Panc1 (cell line): ENCODE data around the gene RHBDL3. TPM values are rescaled to one million over a fixed set of nuclear protein-coding genes. Genes with fewer than 3 reads are reported as not detected.

ENCODE experiments used
- ATAC-seq: fragments of 200-7000 bp; cut with Tn5 transposase; 2 replicates; pipeline ENCODE4 v1.9.1; 2020; ENCODE audit warnings: mild to moderate bottlenecking, moderate library complexity
- BruUV-seq: library from RNA; stranded (reverse); fragments of 400-500 nt; replicated peaks from 2 replicates; lab custom pipeline; 2021; lab: Mats Ljungman, UMichigan
- CTCF ChIA-PET: fragments of 300-600 bp; sonication (Branson Sonifier 250); formaldehyde crosslinking; loops from one replicate; lab custom pipeline; 2022; ENCODE audit warnings: antibody characterized with exemption; lab: Charles Lee
- POLR2A ChIA-PET: fragments of 300-600 bp; sonication (Branson Sonifier 250); formaldehyde crosslinking; loops from one replicate; lab custom pipeline; 2022; ENCODE audit warnings: antibody characterized with exemption; lab: Charles Lee
- DNase-seq: peaks from one replicate; pipeline ENCODE4 v3.0.0-alpha.2; 2010; ENCODE audit warnings: low read depth, low spot score
- H3K27ac ChIP-seq: 2 replicates; pipeline ENCODE4 v1.5.1; 2011; ENCODE audit warnings: mild to moderate bottlenecking, low read length, inconsistent platforms
- H3K27me3 ChIP-seq: fragments of 200-500 bp; sonication (Bioruptor generic); 2 replicates; pipeline ENCODE4 v1.6.0; 2014; ENCODE audit warnings: low read length, inconsistent platforms; ENCODE audit not compliant: control insufficient read depth, insufficient read depth
- H3K36me3 ChIP-seq: fragments of 200-500 bp; sonication (Bioruptor generic); 2 replicates; pipeline ENCODE4 v1.5.1; 2014; ENCODE audit warnings: inconsistent platforms, mild to moderate bottlenecking, low read length, moderate library complexity; ENCODE audit not compliant: control insufficient read depth, insufficient read depth
- H3K4me1 ChIP-seq: 2 replicates; pipeline ENCODE4 v1.5.1; 2011; ENCODE audit warnings: inconsistent platforms, mild to moderate bottlenecking, low read length, moderate library complexity; ENCODE audit not compliant: control insufficient read depth, insufficient read depth
- H3K4me3 ChIP-seq, 2 experiments: 2 replicates each; pipeline ENCODE4 v1.5.1; 2011 to 2012; ENCODE audit warnings: low read depth in 2 of 2, low read length in 2 of 2, mild to moderate bottlenecking in 2 of 2, inconsistent platforms in 1 of 2, moderate library complexity in 1 of 2
- H3K9me3 ChIP-seq: fragments of 200-500 bp; sonication (Bioruptor generic); 2 replicates; pipeline ENCODE4 v1.5.1; 2014; ENCODE audit warnings: low read depth, mild to moderate bottlenecking, inconsistent platforms, low read length, moderate library complexity; ENCODE audit not compliant: control insufficient read depth, insufficient read depth
- POLR2AphosphoS5 ChIP-seq: IDR thresholded peaks from 2 replicates; pipeline ENCODE4 v1.6.1; 2012; ENCODE audit warnings: mild to moderate bottlenecking, low read depth, low read length, moderate library complexity
- SIN3A ChIP-seq: IDR thresholded peaks from 2 replicates; pipeline ENCODE4 v1.6.1; 2012; ENCODE audit warnings: low read depth, mild to moderate bottlenecking, low read length, moderate library complexity, borderline replicate concordance; ENCODE audit not compliant: insufficient read depth
- TCF7L2 ChIP-seq: IDR thresholded peaks from 2 replicates; pipeline ENCODE4 v1.6.1; 2011; ENCODE audit warnings: mild to moderate bottlenecking, low read depth, low read length, inconsistent platforms
- in situ Hi-C: cut with HindIII; loops from 2 replicates; pipeline ENCODE4 v1.10.0; 2016; ENCODE audit warnings: low sequenced_read_pairs, low pct_unique_long_range_greater_than_20kb
- intact Hi-C: fragments of 100-400 bp; cut with micrococcal nuclease; formaldehyde crosslinking; loops from one replicate; pipeline ENCODE4 v1.10.0; 2022; ENCODE audit not compliant: unreplicated experiment
- total RNA-seq: library from RNA; stranded (reverse); gene quantifications from one replicate; pipeline ENCODE4 v1.2.1, GENCODE V29; 2021; ENCODE audit not compliant: unreplicated experiment
- TF ChIP-seq, protein P1 (sequence below): fragments of 450-650 bp; IDR thresholded peaks from 2 replicates; pipeline ENCODE4 v1.5.1; 2017; ENCODE audit warnings: mild to moderate bottlenecking
- TF ChIP-seq, protein P2 (sequence below), 2 experiments: IDR thresholded peaks; 2 replicates each; pipeline ENCODE4 v1.6.1; 2011 to 2012; ENCODE audit warnings: low read depth in 2 of 2, control low read depth in 1 of 2, low read length in 1 of 2, mild to moderate bottlenecking in 1 of 2, moderate library complexity in 1 of 2; ENCODE audit not compliant: insufficient read depth in 1 of 2

The RHBDL3 gene
- total RNA-seq, 1 experiment from 2014 or later, result 3.2 TPM

DNA sequence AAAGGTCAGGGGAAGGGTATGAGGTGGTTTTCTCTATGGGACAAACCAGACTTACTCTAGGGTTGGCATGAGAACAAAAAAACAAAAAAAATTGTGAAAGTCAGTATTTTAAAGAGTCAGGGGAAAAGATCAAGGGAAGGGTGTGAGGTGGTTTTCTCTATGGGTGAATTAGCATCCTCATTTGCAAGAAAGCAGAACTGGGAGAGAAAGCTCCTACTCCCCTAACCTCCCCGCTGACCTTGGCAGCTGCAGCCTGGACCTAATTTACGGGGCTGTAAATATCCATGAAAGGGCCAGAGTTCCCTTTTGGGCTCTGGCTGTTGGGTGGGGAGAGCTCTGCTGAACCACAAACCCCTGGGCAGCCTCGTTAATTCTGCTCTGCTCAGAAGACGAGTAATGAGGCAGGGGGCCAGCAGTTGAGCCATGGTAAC lies 10.6 kb downstream of the RHBDL3 start:
- Histone ChIP-seq H3K27me3 (no peaks in the 10 kb centered on the region), H3K9me3 (no peaks in the 10 kb centered on the region), H3K27ac (no peak overlapping the region), H3K4me1 (peaks cover 12% of the 10 kb centered on the region; the same call in 1 of the 2 replicates), H3K36me3 (no peaks in the 10 kb centered on the region), H3K4me3 (no peak overlapping the region)
- ATAC-seq (no peak), DNase-seq (no peak)
- in situ Hi-C loops (no loop called here), intact Hi-C loops (no loop called here)
- BruUV-seq, result no TSS peak
- CTCF ChIA-PET, result no interaction called here
- POLR2A ChIA-PET, result no interaction called here
- TF ChIP-seq, protein P1, sequence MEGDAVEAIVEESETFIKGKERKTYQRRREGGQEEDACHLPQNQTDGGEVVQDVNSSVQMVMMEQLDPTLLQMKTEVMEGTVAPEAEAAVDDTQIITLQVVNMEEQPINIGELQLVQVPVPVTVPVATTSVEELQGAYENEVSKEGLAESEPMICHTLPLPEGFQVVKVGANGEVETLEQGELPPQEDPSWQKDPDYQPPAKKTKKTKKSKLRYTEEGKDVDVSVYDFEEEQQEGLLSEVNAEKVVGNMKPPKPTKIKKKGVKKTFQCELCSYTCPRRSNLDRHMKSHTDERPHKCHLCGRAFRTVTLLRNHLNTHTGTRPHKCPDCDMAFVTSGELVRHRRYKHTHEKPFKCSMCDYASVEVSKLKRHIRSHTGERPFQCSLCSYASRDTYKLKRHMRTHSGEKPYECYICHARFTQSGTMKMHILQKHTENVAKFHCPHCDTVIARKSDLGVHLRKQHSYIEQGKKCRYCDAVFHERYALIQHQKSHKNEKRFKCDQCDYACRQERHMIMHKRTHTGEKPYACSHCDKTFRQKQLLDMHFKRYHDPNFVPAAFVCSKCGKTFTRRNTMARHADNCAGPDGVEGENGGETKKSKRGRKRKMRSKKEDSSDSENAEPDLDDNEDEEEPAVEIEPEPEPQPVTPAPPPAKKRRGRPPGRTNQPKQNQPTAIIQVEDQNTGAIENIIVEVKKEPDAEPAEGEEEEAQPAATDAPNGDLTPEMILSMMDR, result no peak
- TF ChIP-seq SIN3A (no peak), POLR2AphosphoS5 (no peak), TCF7L2 (no peak)
- TF ChIP-seq, protein P2, sequence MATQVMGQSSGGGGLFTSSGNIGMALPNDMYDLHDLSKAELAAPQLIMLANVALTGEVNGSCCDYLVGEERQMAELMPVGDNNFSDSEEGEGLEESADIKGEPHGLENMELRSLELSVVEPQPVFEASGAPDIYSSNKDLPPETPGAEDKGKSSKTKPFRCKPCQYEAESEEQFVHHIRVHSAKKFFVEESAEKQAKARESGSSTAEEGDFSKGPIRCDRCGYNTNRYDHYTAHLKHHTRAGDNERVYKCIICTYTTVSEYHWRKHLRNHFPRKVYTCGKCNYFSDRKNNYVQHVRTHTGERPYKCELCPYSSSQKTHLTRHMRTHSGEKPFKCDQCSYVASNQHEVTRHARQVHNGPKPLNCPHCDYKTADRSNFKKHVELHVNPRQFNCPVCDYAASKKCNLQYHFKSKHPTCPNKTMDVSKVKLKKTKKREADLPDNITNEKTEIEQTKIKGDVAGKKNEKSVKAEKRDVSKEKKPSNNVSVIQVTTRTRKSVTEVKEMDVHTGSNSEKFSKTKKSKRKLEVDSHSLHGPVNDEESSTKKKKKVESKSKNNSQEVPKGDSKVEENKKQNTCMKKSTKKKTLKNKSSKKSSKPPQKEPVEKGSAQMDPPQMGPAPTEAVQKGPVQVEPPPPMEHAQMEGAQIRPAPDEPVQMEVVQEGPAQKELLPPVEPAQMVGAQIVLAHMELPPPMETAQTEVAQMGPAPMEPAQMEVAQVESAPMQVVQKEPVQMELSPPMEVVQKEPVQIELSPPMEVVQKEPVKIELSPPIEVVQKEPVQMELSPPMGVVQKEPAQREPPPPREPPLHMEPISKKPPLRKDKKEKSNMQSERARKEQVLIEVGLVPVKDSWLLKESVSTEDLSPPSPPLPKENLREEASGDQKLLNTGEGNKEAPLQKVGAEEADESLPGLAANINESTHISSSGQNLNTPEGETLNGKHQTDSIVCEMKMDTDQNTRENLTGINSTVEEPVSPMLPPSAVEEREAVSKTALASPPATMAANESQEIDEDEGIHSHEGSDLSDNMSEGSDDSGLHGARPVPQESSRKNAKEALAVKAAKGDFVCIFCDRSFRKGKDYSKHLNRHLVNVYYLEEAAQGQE (IDR thresholded peaks at IDR 0.05; ENCODE audit: insufficient read depth in 1 of 2, low read depth in 2 of 2, low read length in 1 of 2), result no peak

DNA sequence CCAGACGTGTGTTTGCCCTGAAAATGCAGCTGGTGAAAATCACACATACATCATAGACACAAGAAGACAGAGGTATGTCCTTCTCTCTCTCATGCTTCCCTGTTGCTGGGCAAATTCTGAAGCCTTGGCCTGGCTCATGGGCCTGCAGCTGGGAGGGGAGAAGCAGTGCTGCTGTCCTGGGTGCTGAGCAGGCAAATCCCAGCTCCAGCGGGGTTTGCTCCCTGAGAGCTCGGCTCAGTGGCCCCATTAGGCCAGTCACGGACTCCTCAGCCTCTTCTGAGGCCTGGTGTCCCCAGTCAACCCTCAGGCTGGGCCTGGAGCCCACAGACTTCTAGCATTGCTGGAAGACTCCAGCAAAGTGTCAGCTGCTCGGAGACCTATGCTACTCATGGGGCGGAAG lies 11.7 kb downstream of the RHBDL3 start:
- H3K4me3 ChIP-seq, result no peak overlapping the region
- peaks cover 12% of the 10 kb centered on the region; the same call in 1 of the 2 replicates for H3K4me1 ChIP-seq
- no peaks in the 10 kb centered on the region for H3K9me3 ChIP-seq
- H3K27me3 ChIP-seq, result no peaks in the 10 kb centered on the region
- no peaks in the 10 kb centered on the region for H3K36me3 ChIP-seq
- intact Hi-C loops, result no loop called here
- no peak for DNase-seq
- ChIA-PET POLR2A (no interaction called here), CTCF (no interaction called here)
- in situ Hi-C loops, result no loop called here
- no peak for ATAC-seq
- no peak overlapping the region for H3K27ac ChIP-seq
- TF ChIP-seq POLR2AphosphoS5 (no peak), TCF7L2 (no peak), SIN3A (no peak)
- TF ChIP-seq, protein P1, result no peak
- TF ChIP-seq, protein P2 (IDR thresholded peaks at IDR 0.05; ENCODE audit: insufficient read depth in 1 of 2, low read depth in 2 of 2, low read length in 1 of 2), result peak; percentile 86 to 93
- no TSS peak for BruUV-seq
